ENCODE measurements around the gene UGT1A4.

The UGT1A4 gene

GRCh38 chr2:233708942-233709341 is 9.6 kb upstream of the UGT1A4 start:
- Histone ChIP-seq H3K27ac (no peak overlapping the region), H3K4me3 (no peak overlapping the region), H3K36me3 (no peaks in the 10 kb centered on the region), H3K4me1 (no peaks in the 10 kb centered on the region), H3K27me3 (peaks cover 0 to 6% of the 10 kb centered on the region in 2 donors), H3K9me3 (no peaks in the 10 kb centered on the region)
- no peak for DNase-seq
- TF ChIP-seq, protein P1, sequence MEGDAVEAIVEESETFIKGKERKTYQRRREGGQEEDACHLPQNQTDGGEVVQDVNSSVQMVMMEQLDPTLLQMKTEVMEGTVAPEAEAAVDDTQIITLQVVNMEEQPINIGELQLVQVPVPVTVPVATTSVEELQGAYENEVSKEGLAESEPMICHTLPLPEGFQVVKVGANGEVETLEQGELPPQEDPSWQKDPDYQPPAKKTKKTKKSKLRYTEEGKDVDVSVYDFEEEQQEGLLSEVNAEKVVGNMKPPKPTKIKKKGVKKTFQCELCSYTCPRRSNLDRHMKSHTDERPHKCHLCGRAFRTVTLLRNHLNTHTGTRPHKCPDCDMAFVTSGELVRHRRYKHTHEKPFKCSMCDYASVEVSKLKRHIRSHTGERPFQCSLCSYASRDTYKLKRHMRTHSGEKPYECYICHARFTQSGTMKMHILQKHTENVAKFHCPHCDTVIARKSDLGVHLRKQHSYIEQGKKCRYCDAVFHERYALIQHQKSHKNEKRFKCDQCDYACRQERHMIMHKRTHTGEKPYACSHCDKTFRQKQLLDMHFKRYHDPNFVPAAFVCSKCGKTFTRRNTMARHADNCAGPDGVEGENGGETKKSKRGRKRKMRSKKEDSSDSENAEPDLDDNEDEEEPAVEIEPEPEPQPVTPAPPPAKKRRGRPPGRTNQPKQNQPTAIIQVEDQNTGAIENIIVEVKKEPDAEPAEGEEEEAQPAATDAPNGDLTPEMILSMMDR (IDR thresholded peaks at IDR 0.05): no peak
- intact Hi-C loops (cut with DNase I; ENCODE audit: low total_unique reads): loop anchor here (10.0 kb wide), 1 partner anchor 264 kb away; no protein-coding TSS in a partner anchor

DNA sequence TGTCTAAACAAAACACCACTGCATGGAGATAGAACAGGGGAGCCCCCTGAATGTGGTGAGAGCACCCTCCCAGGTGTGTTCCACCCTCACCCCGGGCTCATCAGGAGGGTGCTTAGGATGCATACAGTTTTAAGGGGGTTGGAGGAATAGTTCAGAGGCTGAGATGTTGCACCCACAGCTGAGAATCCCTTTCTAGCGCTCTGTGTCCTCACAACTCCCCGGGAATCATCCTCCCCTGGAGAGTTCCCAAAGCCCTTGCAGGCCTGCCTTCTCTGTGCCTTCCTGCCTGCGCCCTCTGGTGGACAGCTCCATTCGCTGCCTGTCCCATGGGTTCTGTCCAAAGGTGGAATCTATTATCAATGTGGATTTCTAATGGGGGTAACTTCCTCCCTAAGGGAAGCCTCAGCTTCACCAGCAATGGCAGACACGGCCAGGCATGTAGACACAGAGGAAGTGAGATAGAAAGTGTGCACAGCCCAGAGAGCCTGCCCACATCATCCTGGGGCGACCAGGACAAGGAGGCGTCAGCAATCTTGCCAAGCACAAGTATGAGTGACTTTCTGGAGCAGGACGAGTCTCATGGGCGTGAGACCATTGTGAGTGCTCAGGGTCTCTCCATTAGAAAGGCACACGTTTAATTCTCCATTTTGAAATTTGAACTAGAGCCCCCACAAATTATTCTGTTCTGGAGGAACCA is 7.1 kb upstream of the UGT1A4 start:
- no peaks in the 10 kb centered on the region for H3K4me1 ChIP-seq
- H3K9me3 ChIP-seq: no peaks in the 10 kb centered on the region
- TF ChIP-seq, protein P1 (IDR thresholded peaks at IDR 0.05): peak; percentile 62 to 68
- H3K36me3 ChIP-seq: no peaks in the 10 kb centered on the region
- peak; percentile 70 to 75 for DNase-seq
- H3K4me3 ChIP-seq: no peak overlapping the region
- H3K27me3 ChIP-seq: peaks cover 0 to 6% of the 10 kb centered on the region in 2 donors
- intact Hi-C loops (cut with DNase I; ENCODE audit: low total_unique reads): no loop called here
- no peak overlapping the region for H3K27ac ChIP-seq

DNA sequence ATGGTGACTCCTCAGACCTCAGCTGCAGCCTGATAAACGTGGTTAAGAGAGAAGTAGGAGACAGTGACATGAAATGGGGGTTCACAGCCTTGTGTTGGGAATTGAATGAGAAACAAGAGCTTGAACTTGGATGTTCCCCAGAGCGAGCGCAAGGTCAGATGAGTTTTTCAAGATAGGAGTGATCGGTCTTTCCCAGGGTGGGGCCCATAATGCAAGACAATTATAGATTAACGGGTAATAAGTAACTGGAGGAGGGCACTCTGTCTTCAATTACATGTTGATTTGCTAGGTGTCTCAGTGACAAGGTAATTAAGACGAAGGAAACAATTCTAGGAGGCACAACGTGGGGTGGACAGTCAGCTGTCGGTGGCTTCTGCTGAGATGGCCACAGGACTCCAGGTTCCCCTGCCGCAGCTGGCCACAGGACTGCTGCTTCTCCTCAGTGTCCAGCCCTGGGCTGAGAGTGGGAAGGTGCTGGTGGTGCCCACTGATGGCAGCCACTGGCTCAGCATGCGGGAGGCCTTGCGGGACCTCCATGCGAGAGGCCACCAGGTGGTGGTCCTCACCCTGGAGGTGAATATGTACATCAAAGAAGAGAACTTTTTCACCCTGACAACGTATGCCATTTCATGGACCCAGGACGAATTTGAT is 5.8 kb upstream of the UGT1A4 start, which contains the start of gene UGT1A5:
Gene UGT1A5, plus strand, starts transcription at position 297 of the 651 bp plus-strand sequence. Its CDS starts 85 bp downstream, at position 382.
- intact Hi-C loops (cut with DNase I; ENCODE audit: low total_unique reads): no loop called here
- no peak within 1 kb of the TSS for H3K4me3 ChIP-seq
- no peaks in the 10 kb centered on the region for H3K4me1 ChIP-seq
- H3K36me3 ChIP-seq: no peaks in the 10 kb centered on the region
- no peak for DNase-seq
- H3K9me3 ChIP-seq: no peaks in the 10 kb centered on the region
- H3K27ac ChIP-seq: no peak within 1 kb of the TSS
- TF ChIP-seq, protein P1 (IDR thresholded peaks at IDR 0.05): no peak
- peaks cover 0 to 11% of the 10 kb centered on the region in 2 donors for H3K27me3 ChIP-seq

DNA sequence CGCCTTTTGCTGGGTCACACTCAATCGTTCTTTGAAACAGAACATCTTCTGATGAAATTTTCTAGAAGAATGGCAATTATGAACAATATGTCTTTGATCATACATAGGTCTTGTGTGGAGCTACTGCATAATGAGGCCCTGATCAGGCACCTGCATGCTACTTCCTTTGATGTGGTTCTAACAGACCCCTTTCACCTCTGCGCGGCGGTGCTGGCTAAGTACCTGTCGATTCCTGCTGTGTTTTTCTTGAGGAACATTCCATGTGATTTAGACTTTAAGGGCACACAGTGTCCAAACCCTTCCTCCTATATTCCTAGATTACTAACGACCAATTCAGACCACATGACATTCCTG is 5.3 kb upstream of the UGT1A4 start:
- TF ChIP-seq, protein P1 (IDR thresholded peaks at IDR 0.05): no peak
- Histone ChIP-seq H3K4me3 (no peak overlapping the region), H3K4me1 (no peaks in the 10 kb centered on the region), H3K36me3 (no peaks in the 10 kb centered on the region), H3K27me3 (peaks cover 0 to 11% of the 10 kb centered on the region in 2 donors), H3K9me3 (no peaks in the 10 kb centered on the region), H3K27ac (no peak overlapping the region)
- no peak for DNase-seq
- intact Hi-C loops (cut with DNase I; ENCODE audit: low total_unique reads): no loop called here

- no peak overlapping the region for H3K4me3 ChIP-seq
- intact Hi-C loops (cut with DNase I; ENCODE audit: low total_unique reads): no loop called here
Measured at GRCh38 chr2:233714121-233714520, 4.4 kb upstream of the UGT1A4 start.

More at GRCh38 chr2:233714121-233714520, 4.4 kb upstream of the UGT1A4 start:
- H3K9me3 ChIP-seq: no peaks in the 10 kb centered on the region
- no peak for DNase-seq
- H3K4me1 ChIP-seq: no peaks in the 10 kb centered on the region
- TF ChIP-seq, protein P1 (IDR thresholded peaks at IDR 0.05): no peak
- no peaks in the 10 kb centered on the region for H3K36me3 ChIP-seq
- H3K27ac ChIP-seq: no peak overlapping the region
- H3K27me3 ChIP-seq: peaks cover 0 to 11% of the 10 kb centered on the region in 2 donors

Data from tibial artery (tissue), 4 donors.